Smooth muscle cell of the brain vasculature (primary cell): Measurements from ENCODE around the gene CEP85.

Source experiments
- DNase-seq: peaks from one replicate; pipeline ENCODE4 v3.0.0-alpha.2; 2012; ENCODE audit warnings: low read depth, low spot score

Gene CEP85

GRCh38 chr1:26278724-26279455, 44.9 kb downstream of the CEP85 start:
- DNase-seq: no peak

DNA sequence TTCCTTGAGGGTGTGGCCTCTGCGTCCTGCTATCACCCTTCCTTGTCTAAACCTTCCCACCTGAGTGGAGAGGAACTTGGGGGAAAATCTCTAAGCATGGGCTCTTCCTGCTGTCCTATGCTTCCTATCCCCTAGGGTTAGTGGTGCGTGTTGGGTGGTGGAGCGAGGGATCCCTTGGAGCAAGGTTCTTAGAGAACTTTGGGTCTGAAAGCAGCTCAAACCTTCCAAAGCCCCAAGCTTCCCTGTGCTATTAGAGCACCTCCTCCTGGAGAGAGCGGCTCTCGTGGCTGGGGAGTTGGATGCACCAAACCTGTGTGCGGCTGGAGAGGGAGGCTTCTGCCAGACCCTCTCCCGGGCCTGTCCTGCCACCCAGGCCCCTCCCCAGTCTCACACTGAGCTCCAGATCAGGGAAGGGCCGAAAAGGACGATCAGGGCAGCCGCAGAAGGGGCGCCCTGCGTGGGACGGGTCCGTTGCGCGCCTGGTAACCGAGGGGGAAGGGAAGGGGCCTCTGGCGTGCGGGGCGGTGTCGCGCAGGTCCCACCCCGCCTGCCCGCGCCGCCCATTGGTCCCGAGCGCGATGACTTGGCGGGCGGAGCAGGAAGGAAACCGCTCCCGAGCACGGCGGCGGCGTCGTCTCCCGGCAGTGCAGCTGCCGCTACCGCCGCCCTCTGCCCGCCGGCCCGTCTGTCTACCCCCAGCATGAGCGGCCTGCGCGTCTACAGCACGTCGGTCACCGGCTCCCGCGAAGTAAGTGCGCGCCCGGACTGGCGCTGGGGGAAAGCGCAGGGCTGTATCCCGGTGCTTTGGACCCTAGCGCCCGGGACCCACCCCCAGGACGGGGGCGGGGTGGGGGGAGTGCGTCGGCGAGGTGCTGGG, 45.7 kb downstream of the CEP85 start, which contains the start of gene SH3BGRL3:
Gene SH3BGRL3 (plus strand): TSS at position 631 of the 877 bp plus-strand sequence. CDS start 70 bp downstream, at position 701.
- DNase-seq: peak; percentile 33

DNA sequence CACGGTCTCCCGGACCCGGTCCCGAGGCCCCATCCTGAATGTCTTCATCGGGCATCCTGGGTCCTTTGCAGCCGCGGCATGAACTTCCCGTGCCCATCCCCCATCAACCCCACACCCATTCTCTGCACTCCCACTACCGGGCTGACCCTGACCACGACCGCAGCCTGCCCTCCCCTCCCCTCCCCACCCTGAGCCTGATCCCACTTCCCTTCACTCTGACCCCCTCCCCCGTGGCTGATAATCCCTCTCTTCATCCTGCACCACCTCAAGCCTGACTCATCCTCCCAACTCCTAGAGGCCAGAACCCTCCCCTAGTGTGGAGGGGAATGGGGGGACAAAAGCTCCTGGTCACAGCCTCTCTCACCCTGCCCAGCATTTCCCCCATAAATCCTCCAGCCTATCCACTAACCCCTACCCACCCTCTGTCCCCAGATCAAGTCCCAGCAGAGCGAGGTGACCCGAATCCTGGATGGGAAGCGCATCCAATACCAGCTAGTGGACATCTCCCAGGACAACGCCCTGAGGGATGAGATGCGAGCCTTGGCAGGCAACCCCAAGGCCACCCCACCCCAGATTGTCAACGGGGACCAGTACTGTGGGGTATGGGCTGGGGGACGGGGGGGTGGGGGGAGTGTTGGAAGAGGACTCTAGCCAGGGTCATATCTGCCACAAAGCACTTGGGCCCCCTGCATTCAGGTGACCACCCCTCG, 46.5 kb downstream of the CEP85 start:
- no peak for DNase-seq

DNA sequence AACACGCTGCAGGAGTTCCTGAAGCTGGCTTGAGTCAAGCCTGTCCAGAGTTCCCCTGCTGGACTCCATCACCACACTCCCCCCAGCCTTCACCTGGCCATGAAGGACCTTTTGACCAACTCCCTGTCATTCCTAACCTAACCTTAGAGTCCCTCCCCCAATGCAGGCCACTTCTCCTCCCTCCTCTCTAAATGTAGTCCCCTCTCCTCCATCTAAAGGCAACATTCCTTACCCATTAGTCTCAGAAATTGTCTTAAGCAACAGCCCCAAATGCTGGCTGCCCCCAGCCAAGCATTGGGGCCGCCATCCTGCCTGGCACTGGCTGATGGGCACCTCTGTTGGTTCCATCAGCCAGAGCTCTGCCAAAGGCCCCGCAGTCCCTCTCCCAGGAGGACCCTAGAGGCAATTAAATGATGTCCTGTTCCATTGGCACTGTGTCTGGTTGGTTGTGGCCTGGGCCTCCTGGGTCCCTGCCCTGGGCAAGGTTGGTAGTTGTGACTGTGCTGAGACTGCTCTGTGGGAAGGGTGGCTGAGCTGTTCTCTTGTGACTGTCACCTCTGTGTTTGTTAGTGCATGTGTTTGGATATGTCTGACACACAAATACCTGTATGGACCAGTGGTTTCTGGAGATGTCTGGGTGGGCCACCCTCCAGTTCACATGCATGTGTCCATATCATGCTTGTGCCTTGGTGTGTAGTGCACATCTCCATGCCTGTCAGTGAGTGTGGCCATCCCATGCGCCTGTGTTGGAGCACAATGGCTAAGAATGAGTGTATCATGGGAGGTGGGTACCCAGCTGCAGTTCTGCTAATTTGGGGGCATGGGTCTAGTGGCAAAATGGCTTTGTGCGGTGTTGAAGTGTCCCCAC, 47.3 kb downstream of the CEP85 start:
- DNase-seq: no peak

- DNase-seq: no peak
Observed at GRCh38 chr1:26281971-26282370, 48.0 kb downstream of the CEP85 start.

- DNase-seq: no peak
Observed at GRCh38 chr1:26282401-26282918, 48.5 kb downstream of the CEP85 start.

GRCh38 chr1:26283279-26283853, 49.4 kb downstream of the CEP85 start:
- DNase-seq: no peak

GRCh38 chr1:26283871-26284596, 50.0 kb downstream of the CEP85 start:
- DNase-seq: no peak

DNA sequence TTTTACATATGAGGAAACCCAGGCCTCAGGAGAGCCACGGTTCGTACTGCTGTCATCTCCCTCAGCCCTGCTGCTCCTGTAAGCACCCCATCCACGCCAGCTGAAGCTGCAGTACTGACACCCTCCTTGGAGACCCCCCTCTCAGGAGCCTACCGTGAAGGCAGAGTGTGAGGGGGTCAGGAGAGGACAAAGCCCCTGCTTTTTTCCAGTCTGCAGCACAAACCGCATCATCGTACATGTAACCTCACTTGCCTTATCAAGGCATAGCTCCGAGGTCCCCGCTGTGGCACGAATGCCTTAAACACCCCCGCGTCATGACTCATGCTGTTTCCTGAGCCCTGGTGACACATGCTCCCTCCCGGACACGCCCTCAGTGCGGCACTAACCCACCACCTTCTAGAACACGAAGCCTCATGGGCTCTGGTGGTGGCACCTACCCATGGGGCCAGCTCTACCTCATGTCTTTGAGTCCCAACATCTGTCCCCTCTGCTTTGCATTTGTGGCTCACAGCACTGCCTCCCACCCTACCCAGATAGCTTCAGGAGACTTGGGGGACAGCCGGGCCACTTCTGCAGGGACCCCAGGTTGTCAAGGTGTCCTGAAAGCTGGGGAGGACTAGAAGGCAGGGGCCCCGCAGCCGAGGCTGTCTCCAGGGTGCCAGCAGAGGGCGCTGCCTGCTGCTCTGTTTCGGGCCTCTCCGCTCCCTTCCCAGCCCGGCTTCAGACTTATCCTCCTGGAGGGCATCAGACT, 50.8 kb downstream of the CEP85 start:
- DNase-seq: peak; percentile 47

DNA sequence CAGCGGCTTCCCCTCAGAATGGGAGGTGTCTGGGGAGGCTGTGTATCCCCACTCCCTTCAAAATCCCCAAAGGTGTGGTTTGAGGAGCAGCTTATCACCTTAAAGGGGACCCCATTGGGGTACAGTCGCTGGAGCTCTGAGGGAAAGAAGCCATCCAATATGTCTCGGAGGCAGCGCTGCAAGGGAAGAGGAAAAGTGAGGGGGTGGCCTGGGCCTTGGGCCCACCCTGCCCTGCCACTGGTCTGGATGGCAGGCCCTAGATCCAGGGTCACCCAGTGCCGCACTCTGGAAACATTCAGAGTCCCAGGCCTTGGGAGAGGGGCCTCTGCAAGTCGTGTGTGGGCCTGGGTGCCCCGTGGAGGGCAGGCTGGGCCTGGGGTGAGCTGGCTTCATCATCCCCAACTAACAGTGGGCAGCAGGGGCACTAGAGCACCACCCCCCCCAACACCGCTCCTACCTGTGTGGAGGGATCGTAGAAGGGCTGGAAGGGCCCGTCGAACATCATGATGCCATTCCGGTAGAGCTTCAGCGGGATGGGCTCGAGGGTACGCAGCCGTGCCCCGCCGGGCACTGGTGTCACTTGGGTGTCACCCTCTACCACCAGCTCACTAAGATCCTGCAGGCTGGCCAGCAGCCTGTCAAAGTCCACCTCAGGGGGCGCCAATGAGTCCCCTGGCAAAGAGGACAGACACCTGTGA, 51.5 kb downstream of the CEP85 start:
- DNase-seq: no peak

DNA sequence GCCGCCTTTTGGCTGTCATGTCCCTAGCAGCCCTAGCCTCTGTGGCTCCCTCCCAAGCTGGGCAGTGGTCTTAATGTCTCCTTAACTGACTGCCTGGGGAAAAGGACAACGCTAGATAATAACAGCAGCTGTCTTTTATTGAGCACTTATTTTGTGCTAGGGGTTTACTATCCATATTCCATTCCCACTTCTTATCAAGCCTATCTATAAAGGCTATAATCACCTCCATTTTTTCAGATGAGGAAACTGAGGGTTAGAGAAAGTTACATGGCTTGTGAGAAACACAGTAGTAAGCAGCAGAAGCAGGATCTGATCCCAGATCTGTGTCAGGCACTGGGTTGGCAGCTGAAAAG, 52.0 kb downstream of the CEP85 start:
- no peak for DNase-seq

DNA sequence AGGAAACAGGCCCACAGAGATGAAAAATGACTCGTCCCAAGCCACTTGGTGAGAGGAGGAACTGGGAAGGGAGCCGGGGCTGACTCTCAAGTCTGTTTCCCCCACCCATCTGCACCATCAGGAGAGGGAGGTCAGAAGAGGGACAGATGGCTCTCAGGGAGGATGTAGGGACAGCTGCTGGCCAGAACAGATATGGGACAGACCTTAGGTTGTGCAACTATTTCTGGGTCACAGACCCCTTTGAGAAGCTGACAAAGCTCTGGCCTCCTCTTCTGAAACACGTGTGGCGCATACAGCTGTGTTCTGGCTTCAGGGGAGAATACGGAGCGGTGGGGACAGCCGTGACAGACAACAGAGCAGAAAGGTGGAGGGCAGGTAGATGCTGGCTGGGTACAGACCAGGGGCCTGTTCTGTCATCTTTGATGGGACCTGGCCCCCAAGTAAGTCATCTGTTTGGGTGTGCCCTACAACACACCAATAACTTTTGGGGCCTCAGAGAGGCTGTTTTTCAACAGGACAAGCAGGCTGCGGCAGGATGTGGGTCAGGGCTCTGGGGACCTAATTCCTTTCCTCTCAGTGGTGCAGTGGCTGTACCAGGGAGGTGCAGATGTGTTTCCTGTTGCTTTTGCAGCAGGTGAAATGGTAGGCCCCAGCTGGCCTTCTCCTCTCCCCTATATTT, 53.2 kb downstream of the CEP85 start:
- no peak for DNase-seq

GRCh38 chr1:26287811-26288210, 53.8 kb downstream of the CEP85 start:
- DNase-seq: no peak

GRCh38 chr1:26288311-26288941, 54.4 kb downstream of the CEP85 start:
- no peak for DNase-seq

DNA sequence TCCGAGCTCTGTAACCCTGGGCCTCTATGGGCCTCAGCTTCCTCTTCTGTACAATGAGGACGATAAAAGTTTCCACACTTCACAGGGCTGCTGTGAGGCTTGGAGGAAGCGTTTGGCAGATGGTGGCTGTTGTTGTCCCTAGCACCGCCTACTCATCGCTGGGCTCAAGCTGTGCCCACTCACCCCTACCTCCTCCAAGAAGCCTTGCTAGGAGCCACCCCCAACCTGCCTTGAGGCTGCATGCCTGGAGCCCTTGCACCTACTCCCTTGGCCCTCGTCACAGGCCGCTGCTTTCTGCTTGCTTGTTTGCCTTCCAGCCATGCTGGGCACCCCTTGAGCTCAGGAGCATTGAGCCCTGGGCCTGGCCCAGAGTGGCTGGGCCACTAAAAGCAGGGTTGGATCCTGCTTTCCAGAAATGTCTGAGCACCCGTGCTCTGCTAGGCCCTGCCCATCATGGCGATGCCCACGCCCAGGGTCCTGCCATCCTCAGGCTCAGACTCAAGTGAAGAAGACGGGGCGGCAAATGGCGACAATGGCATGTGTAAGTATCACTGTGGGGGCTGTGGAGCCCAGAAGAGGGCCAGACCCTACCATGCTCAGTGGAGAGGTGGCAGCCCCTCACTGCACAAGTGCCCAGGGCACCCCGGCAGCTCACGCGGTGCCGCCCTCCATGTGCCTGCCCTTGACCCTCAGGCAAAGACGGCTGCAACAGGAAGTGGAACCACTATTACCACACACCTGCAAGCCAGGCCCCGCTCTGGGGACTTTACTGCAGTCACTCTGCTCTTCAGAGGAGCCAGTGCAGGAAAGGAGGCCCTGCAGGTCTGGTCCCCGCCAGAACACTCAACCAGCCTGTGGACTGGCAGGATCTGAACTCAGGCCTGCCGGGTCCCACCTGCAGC, 55.4 kb downstream of the CEP85 start:
- no peak for DNase-seq

DNA sequence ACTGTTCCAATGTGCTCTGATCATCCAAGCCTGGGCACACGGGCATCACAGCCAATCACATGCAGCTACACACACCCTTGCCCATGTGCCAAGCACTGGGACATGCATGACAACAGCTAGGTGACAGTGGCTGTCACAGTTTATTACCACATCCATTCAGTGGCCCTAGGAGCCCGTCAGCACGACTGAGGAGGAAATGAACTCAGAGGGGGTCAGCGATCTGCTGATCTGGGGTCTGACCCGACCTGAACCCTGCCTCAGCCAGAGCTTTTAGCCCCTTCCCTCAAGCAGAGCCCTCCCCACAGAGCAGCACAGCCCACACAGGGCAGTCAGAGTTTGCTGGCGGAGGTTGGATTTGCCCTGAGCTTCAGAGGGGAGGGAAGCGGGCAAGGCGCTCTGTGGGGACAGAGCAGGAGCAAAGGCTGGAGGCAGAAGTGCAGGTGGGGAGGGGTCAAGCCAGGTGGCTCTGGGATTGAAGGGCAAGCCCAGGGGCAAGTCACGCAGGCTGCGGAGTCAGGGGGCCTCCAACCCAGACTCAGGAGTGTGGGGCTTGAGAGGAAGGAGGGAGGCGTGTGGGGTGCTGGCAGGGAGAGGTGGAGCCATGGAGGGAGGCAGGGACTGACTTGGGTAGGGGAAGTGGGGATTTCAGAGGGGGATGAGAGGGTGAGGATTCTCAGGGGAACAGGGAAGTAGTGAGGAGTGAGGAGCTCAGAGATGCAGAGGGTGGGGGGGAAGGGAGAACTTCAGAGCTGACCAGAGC, 56.3 kb downstream of the CEP85 start:
- no peak for DNase-seq
